GM23338 (cell line): ENCODE data around the gene MT1F. TPM values are rescaled to one million over a fixed set of nuclear protein-coding genes. Genes with fewer than 3 reads are reported as not detected.

ENCODE experiments used
- ATAC-seq: fragments of 200-7000 bp; cut with Tn5 transposase; 3 replicates; pipeline ENCODE4 v1.9.1; 2020
- DNase-seq: peaks from one replicate; pipeline ENCODE4 v3.0.0-alpha.2; 2015; ENCODE audit warnings: low spot score
- H2AFZ ChIP-seq: fragments of 200-600 bp; sonication (generic); 2 replicates; pipeline ENCODE4 v1.8.0; 2016; ENCODE audit warnings: antibody characterized with exemption, mild to moderate bottlenecking, moderate library complexity
- H3F3A ChIP-seq: fragments of 200-600 bp; sonication (generic); replicated peaks from 2 replicates; pipeline ENCODE4 v1.8.0; 2017; ENCODE audit warnings: antibody characterized with exemption, mixed run types, low read depth
- H3K27ac ChIP-seq: fragments of 200-600 bp; sonication (generic); 2 replicates; pipeline ENCODE4 v1.6.1; 2016; ENCODE audit warnings: low read depth
- H3K27me3 ChIP-seq: fragments of 200-600 bp; sonication (generic); 2 replicates; pipeline ENCODE4 v1.8.0; 2016; ENCODE audit warnings: mild to moderate bottlenecking, mixed run types, moderate library complexity; ENCODE audit not compliant: insufficient read depth
- H3K36me3 ChIP-seq: fragments of 200-600 bp; sonication (generic); 2 replicates; pipeline ENCODE4 v1.8.0; 2016; ENCODE audit warnings: mild to moderate bottlenecking; ENCODE audit not compliant: insufficient read depth
- H3K4me1 ChIP-seq: fragments of 200-600 bp; sonication (generic); 2 replicates; pipeline ENCODE4 v1.8.0; 2016; ENCODE audit warnings: mild to moderate bottlenecking, moderate library complexity; ENCODE audit not compliant: insufficient read depth
- H3K4me2 ChIP-seq: fragments of 200-600 bp; sonication (generic); 2 replicates; pipeline ENCODE4 v1.7.1; 2017; ENCODE audit warnings: mixed run types
- H3K4me3 ChIP-seq: fragments of 200-600 bp; sonication (generic); 2 replicates; pipeline ENCODE4 v1.6.1; 2016; ENCODE audit warnings: mixed run types
- H3K79me2 ChIP-seq: fragments of 200-600 bp; sonication (generic); replicated peaks from 2 replicates; pipeline ENCODE4 v1.8.0; 2017; ENCODE audit warnings: mild to moderate bottlenecking; ENCODE audit not compliant: insufficient read depth
- H3K9me2 ChIP-seq: fragments of 200-600 bp; sonication (generic); 2 replicates; pipeline ENCODE4 v1.8.0; 2017; ENCODE audit not compliant: insufficient read depth
- H4K20me1 ChIP-seq: fragments of 200-600 bp; sonication (generic); replicated peaks from 2 replicates; pipeline ENCODE4 v1.8.0; 2017; ENCODE audit warnings: mild to moderate bottlenecking; ENCODE audit not compliant: insufficient read depth
- H3K27ac Mint-ChIP-seq: 2 replicates; pipeline ENCODE4 v1.8.0; 2020; ENCODE audit warnings: inconsistent platforms, mild to moderate bottlenecking, moderate library complexity, mixed read lengths
- H3K27me3 Mint-ChIP-seq: 3 replicates; pipeline ENCODE4 v1.8.0; 2022; ENCODE audit warnings: low read depth, mild to moderate bottlenecking, moderate library complexity, mixed read lengths, inconsistent platforms; ENCODE audit not compliant: insufficient read depth, poor library complexity
- H3K36me3 Mint-ChIP-seq: 3 replicates; pipeline ENCODE4 v1.8.0; 2021; ENCODE audit warnings: low read depth, mild to moderate bottlenecking, inconsistent platforms, moderate library complexity, mixed read lengths
- H3K4me1 Mint-ChIP-seq: 3 replicates; pipeline ENCODE4 v1.8.0; 2020; ENCODE audit warnings: mild to moderate bottlenecking, inconsistent platforms, mixed read lengths
- H3K4me3 Mint-ChIP-seq: 3 replicates; pipeline ENCODE4 v1.8.0; 2021; ENCODE audit warnings: moderate library complexity, mild to moderate bottlenecking, inconsistent platforms, mixed read lengths
- H3K9me3 Mint-ChIP-seq: 3 replicates; pipeline ENCODE4 v1.8.0; 2020; ENCODE audit warnings: moderate library complexity, mild to moderate bottlenecking, inconsistent platforms, mixed read lengths
- CREB1 ChIP-seq: fragments of 250-450 bp; sonication (Bioruptor Pico); IDR thresholded peaks from 2 replicates; pipeline ENCODE4 v1.5.0; 2020; ENCODE audit warnings: low read depth, mild to moderate bottlenecking, moderate library complexity
- EZH2 ChIP-seq: fragments of 200-600 bp; sonication (generic); IDR thresholded peaks from one replicate; pipeline ENCODE4 v1.8.0; 2017; ENCODE audit warnings: antibody characterized with exemption, mild to moderate bottlenecking, low read depth; ENCODE audit not compliant: unreplicated experiment
- STAT1 ChIP-seq: IDR thresholded peaks from one replicate; pipeline ENCODE4 v1.6.1; 2016; ENCODE audit warnings: antibody characterized with exemption; ENCODE audit not compliant: unreplicated experiment
- ZNF114 ChIP-seq: fragments of 250-450 bp; sonication (Bioruptor Pico); IDR thresholded peaks from 2 replicates; pipeline ENCODE4 v1.5.0; 2020; ENCODE audit warnings: mild to moderate bottlenecking, moderate library complexity
- ZNF331 ChIP-seq: fragments of 250-450 bp; sonication (Bioruptor Pico); IDR thresholded peaks from 2 replicates; pipeline ENCODE4 v1.5.0; 2020; ENCODE audit warnings: low read depth, mild to moderate bottlenecking, moderate library complexity
- polyA plus RNA-seq: library from polyadenylated mRNA; unstranded; fragments of >200 nt; fragmentation: Nextera tagmentation; extraction: Ambion mirVana; gene quantifications from 2 replicates; pipeline ENCODE4 v1.2.1, GENCODE V29; 2016
- total RNA-seq: library from RNA; depleted of rRNA; stranded (reverse); fragments of >200 nt; shearing (Covaris generic); gene quantifications from 2 replicates; pipeline ENCODE4 v1.2.3, GENCODE V29; 2014
- TF ChIP-seq, protein P1 (sequence below): fragments of 250-450 bp; sonication (Bioruptor Pico); IDR thresholded peaks from 2 replicates; pipeline ENCODE4 v1.5.0; 2020; ENCODE audit warnings: mild to moderate bottlenecking, moderate library complexity
- TF ChIP-seq, protein P2 (sequence below), 2 experiments: fragments of 200-600 bp in 1 of 2; sonication (generic) in 1 of 2; conservative IDR thresholded peaks; 2 replicates each; pipeline versions ENCODE4 v1.5.1 to v1.6.1; 2016 to 2017; ENCODE audit warnings: antibody characterized with exemption in 2 of 2, low read depth in 2 of 2, mild to moderate bottlenecking in 2 of 2, moderate library complexity in 1 of 2
- TF ChIP-seq, protein P3 (sequence below): IDR thresholded peaks from 2 replicates; pipeline ENCODE4 v1.6.1; 2016; ENCODE audit warnings: antibody characterized with exemption

Gene MT1F
- total and polyA plus RNA-seq, 2 experiments from 2014 or later = 7.4 to 107 TPM

DNA sequence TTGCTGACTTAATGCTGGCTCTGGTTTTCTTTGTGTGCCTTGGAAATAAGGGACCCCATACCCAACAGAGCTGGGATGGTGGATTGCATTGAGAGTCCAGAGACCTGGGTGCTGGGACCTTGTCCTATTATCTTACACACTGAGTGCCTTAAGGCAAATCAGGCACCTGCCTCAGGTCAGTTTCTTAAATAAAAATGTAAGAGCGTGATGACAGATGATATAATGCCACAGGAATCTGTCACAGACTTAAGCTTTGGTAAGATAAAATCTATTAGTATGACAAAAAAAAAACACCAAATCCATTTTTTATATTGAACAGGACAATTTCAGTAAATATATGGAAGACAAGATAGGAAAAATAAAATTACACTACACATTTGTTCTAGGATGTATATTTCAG is 17.7 kb upstream of the MT1F start (continued):
- TF ChIP-seq, protein P1, sequence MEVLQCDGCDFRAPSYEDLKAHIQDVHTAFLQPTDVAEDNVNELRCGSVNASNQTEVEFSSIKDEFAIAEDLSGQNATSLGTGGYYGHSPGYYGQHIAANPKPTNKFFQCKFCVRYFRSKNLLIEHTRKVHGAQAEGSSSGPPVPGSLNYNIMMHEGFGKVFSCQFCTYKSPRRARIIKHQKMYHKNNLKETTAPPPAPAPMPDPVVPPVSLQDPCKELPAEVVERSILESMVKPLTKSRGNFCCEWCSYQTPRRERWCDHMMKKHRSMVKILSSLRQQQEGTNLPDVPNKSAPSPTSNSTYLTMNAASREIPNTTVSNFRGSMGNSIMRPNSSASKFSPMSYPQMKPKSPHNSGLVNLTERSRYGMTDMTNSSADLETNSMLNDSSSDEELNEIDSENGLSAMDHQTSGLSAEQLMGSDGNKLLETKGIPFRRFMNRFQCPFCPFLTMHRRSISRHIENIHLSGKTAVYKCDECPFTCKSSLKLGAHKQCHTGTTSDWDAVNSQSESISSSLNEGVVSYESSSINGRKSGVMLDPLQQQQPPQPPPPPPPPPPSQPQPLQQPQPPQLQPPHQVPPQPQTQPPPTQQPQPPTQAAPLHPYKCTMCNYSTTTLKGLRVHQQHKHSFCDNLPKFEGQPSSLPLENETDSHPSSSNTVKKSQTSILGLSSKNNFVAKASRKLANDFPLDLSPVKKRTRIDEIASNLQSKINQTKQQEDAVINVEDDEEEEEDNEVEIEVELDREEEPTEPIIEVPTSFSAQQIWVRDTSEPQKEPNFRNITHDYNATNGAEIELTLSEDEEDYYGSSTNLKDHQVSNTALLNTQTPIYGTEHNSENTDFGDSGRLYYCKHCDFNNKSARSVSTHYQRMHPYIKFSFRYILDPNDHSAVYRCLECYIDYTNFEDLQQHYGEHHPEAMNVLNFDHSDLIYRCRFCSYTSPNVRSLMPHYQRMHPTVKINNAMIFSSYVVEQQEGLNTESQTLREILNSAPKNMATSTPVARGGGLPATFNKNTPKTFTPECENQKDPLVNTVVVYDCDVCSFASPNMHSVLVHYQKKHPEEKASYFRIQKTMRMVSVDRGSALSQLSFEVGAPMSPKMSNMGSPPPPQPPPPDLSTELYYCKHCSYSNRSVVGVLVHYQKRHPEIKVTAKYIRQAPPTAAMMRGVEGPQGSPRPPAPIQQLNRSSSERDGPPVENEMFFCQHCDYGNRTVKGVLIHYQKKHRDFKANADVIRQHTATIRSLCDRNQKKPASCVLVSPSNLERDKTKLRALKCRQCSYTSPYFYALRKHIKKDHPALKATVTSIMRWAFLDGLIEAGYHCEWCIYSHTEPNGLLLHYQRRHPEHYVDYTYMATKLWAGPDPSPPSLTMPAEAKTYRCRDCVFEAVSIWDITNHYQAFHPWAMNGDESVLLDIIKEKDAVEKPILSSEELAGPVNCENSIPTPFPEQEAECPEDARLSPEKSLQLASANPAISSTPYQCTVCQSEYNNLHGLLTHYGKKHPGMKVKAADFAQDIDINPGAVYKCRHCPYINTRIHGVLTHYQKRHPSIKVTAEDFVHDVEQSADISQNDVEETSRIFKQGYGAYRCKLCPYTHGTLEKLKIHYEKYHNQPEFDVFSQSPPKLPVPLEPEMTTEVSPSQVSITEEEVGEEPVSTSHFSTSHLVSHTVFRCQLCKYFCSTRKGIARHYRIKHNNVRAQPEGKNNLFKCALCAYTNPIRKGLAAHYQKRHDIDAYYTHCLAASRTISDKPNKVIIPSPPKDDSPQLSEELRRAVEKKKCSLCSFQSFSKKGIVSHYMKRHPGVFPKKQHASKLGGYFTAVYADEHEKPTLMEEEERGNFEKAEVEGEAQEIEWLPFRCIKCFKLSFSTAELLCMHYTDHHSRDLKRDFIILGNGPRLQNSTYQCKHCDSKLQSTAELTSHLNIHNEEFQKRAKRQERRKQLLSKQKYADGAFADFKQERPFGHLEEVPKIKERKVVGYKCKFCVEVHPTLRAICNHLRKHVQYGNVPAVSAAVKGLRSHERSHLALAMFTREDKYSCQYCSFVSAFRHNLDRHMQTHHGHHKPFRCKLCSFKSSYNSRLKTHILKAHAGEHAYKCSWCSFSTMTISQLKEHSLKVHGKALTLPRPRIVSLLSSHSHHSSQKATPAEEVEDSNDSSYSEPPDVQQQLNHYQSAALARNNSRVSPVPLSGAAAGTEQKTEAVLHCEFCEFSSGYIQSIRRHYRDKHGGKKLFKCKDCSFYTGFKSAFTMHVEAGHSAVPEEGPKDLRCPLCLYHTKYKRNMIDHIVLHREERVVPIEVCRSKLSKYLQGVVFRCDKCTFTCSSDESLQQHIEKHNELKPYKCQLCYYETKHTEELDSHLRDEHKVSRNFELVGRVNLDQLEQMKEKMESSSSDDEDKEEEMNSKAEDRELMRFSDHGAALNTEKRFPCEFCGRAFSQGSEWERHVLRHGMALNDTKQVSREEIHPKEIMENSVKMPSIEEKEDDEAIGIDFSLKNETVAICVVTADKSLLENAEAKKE (CRISPR knock-in tag) = no peak
- TF ChIP-seq ZNF114 (CRISPR knock-in tag) = no peak

DNA sequence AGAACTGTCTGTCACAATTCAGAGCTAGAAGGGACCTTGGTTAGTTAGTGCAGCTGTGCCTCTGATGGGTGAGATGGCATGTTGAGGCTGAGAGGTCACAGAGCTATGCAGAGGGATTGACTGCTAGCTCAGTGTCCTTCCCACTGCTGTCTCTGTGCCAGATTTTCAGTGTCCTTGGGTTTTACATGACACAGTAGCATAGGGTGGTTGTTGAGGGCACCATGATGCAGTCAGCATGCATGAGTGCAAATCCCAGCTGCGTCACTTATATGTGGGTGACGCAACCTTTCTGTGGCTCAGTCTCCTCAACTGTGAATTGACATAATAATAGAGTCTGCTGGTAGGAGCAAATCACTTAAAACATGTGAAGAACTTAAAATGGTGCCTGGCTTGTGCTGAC is 16.6 kb upstream of the MT1F start:
- H3K4me3 Mint-ChIP-seq = no peak overlapping the region
- no peak for DNase-seq
- H3K27ac Mint-ChIP-seq = no peak overlapping the region
- H3K27me3 Mint-ChIP-seq = peaks cover 99% of the 10 kb centered on the region
- H3K36me3 Mint-ChIP-seq = no peaks in the 10 kb centered on the region
- H4K20me1 ChIP-seq = no peaks in the 10 kb centered on the region; the same call in 1 of the 2 replicates
- peaks cover 100% of the 10 kb centered on the region for H3K27me3 ChIP-seq
- H3K4me3 ChIP-seq = no peak overlapping the region
- H3F3A ChIP-seq = peaks cover 13% of the 10 kb centered on the region; the same call in 1 of the 2 replicates
- no peak overlapping the region for H2AFZ ChIP-seq
- H3K79me2 ChIP-seq = no peaks in the 10 kb centered on the region
- H3K9me3 Mint-ChIP-seq = no peaks in the 10 kb centered on the region; the same call in 2 of the 3 replicates
- H3K4me1 Mint-ChIP-seq = peaks cover 40% of the 10 kb centered on the region
- H3K4me2 ChIP-seq = no peak overlapping the region
- ATAC-seq = no peak
- H3K4me1 ChIP-seq = peaks cover 17% of the 10 kb centered on the region; the same call in 1 of the 2 replicates
- no peaks in the 10 kb centered on the region; the same call in 1 of the 2 replicates for H3K36me3 ChIP-seq
- H3K9me2 ChIP-seq = no peaks in the 10 kb centered on the region
- H3K27ac ChIP-seq = no peak overlapping the region
- TF ChIP-seq STAT1 (no peak), EZH2 (no peak), ZNF331 (CRISPR knock-in tag) (no peak), CREB1 (CRISPR knock-in tag) (no peak)
- TF ChIP-seq, protein P2, sequence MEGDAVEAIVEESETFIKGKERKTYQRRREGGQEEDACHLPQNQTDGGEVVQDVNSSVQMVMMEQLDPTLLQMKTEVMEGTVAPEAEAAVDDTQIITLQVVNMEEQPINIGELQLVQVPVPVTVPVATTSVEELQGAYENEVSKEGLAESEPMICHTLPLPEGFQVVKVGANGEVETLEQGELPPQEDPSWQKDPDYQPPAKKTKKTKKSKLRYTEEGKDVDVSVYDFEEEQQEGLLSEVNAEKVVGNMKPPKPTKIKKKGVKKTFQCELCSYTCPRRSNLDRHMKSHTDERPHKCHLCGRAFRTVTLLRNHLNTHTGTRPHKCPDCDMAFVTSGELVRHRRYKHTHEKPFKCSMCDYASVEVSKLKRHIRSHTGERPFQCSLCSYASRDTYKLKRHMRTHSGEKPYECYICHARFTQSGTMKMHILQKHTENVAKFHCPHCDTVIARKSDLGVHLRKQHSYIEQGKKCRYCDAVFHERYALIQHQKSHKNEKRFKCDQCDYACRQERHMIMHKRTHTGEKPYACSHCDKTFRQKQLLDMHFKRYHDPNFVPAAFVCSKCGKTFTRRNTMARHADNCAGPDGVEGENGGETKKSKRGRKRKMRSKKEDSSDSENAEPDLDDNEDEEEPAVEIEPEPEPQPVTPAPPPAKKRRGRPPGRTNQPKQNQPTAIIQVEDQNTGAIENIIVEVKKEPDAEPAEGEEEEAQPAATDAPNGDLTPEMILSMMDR (conservative IDR thresholded peaks at IDR 0.05; ENCODE audit: low read depth in 2 of 2) = no peak
- TF ChIP-seq, protein P3, sequence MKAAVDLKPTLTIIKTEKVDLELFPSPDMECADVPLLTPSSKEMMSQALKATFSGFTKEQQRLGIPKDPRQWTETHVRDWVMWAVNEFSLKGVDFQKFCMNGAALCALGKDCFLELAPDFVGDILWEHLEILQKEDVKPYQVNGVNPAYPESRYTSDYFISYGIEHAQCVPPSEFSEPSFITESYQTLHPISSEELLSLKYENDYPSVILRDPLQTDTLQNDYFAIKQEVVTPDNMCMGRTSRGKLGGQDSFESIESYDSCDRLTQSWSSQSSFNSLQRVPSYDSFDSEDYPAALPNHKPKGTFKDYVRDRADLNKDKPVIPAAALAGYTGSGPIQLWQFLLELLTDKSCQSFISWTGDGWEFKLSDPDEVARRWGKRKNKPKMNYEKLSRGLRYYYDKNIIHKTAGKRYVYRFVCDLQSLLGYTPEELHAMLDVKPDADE = no peak
